ENCODE measurements around the gene MKNK2.

GRCh38 chr19:2033825-2034159, 17.3 kb downstream of the MKNK2 start:
- TF ChIP-seq CTCF (IDR thresholded peaks at IDR 0.05) (no peak), SIN3A (IDR thresholded peaks at IDR 0.05; ENCODE audit: borderline replicate concordance, insufficient read depth, low read depth, low read length) (no peak), REST (IDR thresholded peaks at IDR 0.05; ENCODE audit: insufficient read depth in 1 of 2, low read depth in 2 of 2, low read length in 1 of 2) (no peak)

All from Panc1 (cell line).